Melanocyte of skin (primary cell): ENCODE results near the gene CCDC82. TPM values are rescaled to one million over a fixed set of nuclear protein-coding genes. Genes with fewer than 3 reads are reported as not detected.

Experiments
- small RNA-seq, 2 donors: library from RNA; depleted of rRNA; stranded (forward); fragments of <200 nt; gene quantifications; one replicate each; pipeline ENCODE3, GENCODE V24; 2012
- total RNA-seq, 2 donors: library from RNA; depleted of rRNA; stranded (reverse); fragments of >200 nt; gene quantifications; 2 replicates each; pipeline ENCODE4 v1.2.3, GENCODE V29; 2012

CCDC82 gene
- 10 to 100 TPM; 14.5 to 15.7 TPM for total RNA-seq

DNA sequence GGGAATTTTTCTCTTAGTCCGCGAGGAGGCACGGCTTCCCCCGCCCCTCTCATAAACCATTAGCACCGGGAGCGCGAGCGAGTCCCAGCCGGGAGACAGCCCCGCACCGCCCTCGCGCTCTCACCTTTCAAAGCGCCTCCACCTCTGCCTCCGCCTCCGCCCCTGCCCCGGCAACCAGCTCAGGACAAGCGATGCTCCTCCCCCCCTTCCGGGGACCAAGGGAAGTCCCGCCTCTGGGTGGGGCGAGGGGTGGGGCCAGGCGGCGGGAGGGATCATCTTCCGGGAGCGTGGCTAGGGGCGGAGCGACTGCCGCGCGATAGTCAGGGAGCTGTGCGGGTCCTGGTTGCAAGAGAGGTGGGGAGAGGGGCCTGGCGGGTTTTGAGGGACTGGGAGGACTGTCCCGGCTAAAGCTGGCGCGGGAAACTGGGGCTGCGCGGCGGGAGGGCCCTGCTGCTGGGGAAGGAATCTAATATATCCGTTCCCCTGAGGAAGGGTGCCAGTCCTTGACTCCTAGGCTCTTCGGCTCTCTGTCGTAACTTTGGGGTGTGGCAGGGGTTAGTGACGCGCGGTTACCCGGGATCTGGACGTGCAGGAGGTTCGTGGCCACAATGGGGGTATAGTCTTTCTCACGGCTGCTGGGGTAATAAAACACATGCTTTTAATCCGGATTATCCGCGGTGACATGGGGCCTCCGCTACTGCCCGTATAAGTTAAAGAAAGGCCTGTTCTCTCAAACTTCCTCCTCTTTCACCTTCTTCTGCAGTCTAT lies at the start of gene CCDC82, which contains the start of gene JRKL:
CCDC82 (minus strand) TSS at position 193 of the 768 bp plus-strand sequence. CDS start 5,165 bp downstream, outside the sequence.
JRKL (plus strand) TSS at position 294 of the 768 bp plus-strand sequence. CDS start 637 bp downstream, outside the sequence.

GRCh38 chr11:96342961-96343711 lies 46.6 kb downstream of the CCDC82 start, which contains the start of gene MAML2:
Gene MAML2 (minus strand): TSS chr11:96343195. CDS start chr11:96341895, 1,300 bp downstream.

Small RNA genes within 50 kb of the gene (small RNA-seq; reads per million reads assigned to genes)
- 0 reads per million in 2 donors for gene MIR1260B

Other genes with a start within 250 kb of the CCDC82 start
- gene MAML2, start 46.7 kb downstream of the CCDC82 start, total RNA-seq: 1 to 10 TPM; 6.2 to 8.0 TPM
- 1 to 10 TPM; 3.8 to 7.0 TPM for gene JRKL, start 101 bp upstream of the CCDC82 start, total RNA-seq